GM18526 (cell line): ENCODE data around the gene TMEM74B.

ENCODE experiments used
- POLR2A ChIP-seq: IDR thresholded peaks from 3 replicates; pipeline ENCODE4 v1.6.1; 2011; ENCODE audit not compliant: insufficient read length; ENCODE audit errors: extremely low read depth

The TMEM74B gene

DNA sequence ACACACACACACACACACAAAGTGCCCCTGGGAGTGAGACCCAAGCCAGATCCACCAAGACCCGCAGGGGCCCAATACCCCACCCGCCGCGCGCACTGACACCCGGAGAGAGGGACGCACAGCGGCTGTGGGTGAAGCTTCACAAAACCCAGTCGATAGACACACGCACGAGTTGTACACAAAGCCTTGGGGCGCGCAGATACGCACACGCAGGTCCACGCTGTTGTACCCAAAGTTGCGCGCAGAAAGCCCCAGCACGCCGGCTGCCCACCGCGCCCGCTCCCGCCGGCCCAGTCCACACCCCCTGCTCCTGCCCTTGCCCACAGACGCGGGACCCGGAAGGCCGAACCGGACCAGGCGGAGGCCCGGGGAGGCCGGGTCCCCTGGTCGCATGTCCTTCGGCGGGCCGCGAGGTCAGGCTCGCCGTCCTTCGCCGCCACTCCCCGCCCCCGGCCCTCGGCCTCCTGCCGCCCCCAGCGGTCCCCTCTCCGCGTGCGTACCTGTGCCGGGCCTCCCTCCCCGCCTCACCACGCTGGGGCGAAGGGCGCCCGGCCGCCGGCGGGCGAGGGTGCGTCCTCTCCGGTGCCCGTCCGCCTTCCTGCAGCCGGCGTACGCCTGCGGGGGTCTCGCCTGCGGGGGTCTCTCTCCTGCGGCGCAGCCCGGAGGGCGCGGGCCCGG lies at the start of gene TMEM74B:
Gene TMEM74B (minus strand): TSS at position 344 of the 678 bp plus-strand sequence. CDS start 1,180 bp downstream, outside the sequence.
- TF ChIP-seq POLR2A = no peak

- no peak for TF ChIP-seq POLR2A
Measured at GRCh38 chr20:1232286-1233111, 47.7 kb upstream of the TMEM74B start.

GRCh38 chr20:1229541-1229940 lies 44.8 kb upstream of the TMEM74B start:
- TF ChIP-seq POLR2A = no peak

DNA sequence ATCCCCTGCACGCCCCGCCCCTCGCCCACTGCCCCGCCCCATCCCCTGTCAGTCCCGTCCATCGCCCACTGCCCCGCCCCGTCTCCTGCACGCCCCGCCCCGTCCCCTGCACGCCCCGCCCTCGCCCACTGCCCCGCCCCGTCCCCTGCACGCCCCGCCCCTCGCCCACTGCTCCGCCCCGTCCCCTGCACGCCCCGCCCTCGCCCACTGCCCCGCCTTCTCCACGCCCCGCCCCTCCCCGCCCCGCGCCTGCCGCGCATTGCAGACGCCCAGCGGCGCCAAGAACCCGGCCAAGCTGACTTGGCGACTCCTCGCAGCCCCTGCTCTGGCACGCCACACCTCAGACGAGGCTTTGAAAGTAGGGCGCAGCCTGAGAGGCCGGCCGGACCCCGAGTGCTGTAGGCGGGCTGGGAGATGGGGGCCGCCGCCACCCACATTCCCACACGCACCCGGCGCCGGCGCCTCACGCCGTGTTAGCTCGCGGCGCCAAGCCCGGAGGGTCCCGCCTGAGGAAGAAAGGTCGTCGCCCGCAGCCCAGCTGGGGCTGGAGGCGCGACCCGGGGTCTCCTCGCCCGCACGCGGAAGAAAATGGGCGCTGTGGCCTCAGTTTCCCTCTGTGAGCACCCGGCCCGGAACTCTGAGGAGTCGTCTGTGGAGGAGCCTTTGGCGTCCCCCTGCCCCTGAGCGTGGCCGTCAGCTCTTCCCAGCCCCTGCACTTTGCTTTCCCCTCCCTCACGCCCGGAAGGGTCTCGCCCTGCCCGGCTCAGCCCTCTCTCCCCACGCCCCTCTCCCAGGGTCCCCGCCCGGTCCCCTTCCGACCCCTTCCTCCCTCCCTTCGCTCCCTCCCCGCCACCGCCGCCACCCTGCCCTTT lies 41.2 kb upstream of the TMEM74B start, which contains the start of gene RAD21L1:
Gene RAD21L1 (plus strand): TSS at position 262 of the 872 bp plus-strand sequence. CDS start 2,410 bp downstream, outside the sequence.
- no peak for TF ChIP-seq POLR2A

- no peak for TF ChIP-seq POLR2A
Measured at GRCh38 chr20:1225263-1225782, 40.5 kb upstream of the TMEM74B start.

- TF ChIP-seq POLR2A = no peak
Measured at GRCh38 chr20:1224205-1224890, 39.6 kb upstream of the TMEM74B start.

DNA sequence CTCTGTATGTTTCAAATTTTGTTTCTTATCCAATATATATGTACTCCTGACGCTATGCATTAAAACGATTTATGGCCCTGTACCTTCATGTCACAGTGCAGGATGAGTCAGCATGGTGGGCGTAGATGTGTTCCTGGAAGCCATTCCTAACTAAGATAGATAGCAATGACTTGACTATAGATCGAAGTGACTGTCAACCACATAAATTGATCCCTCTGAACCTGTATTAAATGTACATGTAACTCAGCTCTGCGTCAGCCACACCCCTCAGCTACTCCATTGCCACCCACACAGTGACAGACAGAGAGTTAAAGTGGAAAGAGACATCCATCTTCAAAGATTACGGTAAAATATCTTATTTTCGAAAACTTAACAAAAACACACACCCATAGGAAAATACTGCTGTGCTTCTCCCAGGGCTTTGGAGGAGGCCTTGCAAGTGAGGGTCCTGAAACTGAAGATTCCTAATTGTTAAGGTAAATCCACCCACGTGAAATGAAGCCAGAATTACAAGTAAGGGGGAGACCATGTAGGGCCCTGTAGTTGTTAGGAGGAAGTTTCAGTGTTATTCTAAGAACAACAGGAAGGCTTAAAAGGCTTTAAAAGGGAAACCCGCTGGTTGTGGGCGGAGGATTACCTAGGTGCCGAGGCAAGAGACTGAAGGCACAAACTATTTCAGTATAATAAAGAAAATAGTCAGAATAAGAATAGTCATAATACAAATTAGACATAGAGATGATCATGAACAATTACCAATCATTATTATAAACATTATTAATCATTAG lies 30.8 kb upstream of the TMEM74B start:
- TF ChIP-seq POLR2A = no peak

- no peak for TF ChIP-seq POLR2A
Measured at GRCh38 chr20:1214838-1215261, 30.1 kb upstream of the TMEM74B start.

DNA sequence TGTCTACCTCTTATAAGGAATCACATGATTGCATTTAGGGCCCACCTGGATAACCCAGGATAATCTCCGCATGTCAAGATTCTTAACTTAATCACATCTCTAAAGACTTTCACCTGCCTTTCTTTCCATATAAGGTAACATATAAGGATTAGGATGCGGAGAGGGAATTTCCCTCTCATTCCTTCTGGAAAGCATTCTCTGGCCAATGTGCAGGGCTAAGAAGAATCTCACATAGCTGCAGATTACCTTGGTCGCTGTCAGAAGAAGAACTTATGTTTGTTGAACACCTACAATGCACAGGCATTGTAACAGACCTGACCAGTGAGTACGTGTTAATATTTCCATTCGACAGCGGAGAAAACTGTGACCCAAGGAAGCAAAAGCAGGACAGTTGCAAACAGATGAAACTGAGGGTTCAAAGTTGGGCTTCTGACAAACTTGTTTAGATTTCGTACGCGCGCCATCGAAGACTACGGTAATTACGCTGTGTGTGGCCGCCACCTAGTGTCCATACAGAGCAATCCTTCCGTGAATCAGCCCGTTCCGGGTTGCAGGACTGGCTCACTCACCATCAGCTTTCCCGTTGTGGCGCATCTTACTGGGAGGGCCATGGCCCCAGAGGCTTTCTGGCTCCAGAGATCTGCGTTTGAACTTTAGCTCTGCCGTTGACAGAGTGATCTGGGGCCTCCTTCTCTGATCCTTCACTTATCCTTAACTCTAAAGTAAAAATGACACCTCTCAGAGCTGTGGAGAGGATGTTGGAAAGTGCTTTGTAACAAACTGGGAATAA lies 28.0 kb upstream of the TMEM74B start:
- TF ChIP-seq POLR2A = no peak

- no peak for TF ChIP-seq POLR2A
Measured at GRCh38 chr20:1212023-1212422, 27.2 kb upstream of the TMEM74B start.

- no peak for TF ChIP-seq POLR2A
Measured at GRCh38 chr20:1210501-1210900, 25.7 kb upstream of the TMEM74B start.

GRCh38 chr20:1209447-1210387 lies 24.9 kb upstream of the TMEM74B start:
- no peak for TF ChIP-seq POLR2A
